HPDE6-E6E7 (cell line): Measurements from ENCODE around the gene HOXC10.

ENCODE experiments used
- DNase-seq: peaks from one replicate; pipeline ENCODE4 v3.0.0; 2011; ENCODE audit warnings: missing footprints; ENCODE audit errors: extremely low spot score

HOXC10 gene

GRCh38 chr12:53965281-53966084 lies 19.5 kb upstream of the HOXC10 start:
- no peak for DNase-seq

DNA sequence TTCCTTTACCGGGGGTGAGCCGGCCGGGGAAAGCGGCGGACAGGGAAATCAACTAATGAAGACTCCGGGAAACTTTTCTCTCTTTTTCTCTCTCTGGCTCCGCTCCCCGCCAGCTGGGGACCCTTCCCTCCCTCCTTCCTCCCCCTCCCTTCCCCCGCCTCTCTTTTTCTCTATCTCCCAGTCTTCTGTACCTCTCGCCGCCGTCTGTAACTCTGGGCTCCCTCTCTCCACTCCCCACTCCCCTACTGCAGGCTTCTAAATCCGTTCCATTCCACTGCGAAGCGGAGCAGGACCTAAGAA lies 18.9 kb upstream of the HOXC10 start:
- DNase-seq: no peak

GRCh38 chr12:53966385-53967133 lies 18.4 kb upstream of the HOXC10 start:
- DNase-seq: no peak

DNA sequence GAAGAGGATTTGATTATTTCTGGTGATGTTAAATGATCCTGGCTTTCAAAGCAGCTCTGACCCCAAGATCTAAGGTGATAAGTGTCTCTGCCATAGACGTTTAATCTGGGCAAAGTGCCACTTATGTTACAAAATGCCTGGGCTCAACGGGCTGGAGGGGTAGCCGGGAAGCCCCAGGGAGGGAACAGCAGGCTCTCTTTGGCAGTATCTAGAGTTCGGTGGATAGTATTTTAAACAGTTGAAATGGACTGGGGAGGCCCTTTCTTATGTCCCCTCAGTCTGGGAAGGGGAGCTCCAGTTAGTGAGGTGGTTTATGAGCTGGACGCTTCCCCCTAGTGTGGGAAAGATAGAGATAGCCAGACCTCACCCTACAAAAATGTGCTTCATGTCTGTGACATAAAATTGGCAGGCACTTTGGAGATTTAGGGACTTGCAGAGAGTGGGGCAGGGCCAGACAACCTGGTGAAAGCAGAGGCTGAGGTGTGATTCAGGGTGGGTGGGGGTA lies 17.5 kb upstream of the HOXC10 start:
- DNase-seq: no peak

DNA sequence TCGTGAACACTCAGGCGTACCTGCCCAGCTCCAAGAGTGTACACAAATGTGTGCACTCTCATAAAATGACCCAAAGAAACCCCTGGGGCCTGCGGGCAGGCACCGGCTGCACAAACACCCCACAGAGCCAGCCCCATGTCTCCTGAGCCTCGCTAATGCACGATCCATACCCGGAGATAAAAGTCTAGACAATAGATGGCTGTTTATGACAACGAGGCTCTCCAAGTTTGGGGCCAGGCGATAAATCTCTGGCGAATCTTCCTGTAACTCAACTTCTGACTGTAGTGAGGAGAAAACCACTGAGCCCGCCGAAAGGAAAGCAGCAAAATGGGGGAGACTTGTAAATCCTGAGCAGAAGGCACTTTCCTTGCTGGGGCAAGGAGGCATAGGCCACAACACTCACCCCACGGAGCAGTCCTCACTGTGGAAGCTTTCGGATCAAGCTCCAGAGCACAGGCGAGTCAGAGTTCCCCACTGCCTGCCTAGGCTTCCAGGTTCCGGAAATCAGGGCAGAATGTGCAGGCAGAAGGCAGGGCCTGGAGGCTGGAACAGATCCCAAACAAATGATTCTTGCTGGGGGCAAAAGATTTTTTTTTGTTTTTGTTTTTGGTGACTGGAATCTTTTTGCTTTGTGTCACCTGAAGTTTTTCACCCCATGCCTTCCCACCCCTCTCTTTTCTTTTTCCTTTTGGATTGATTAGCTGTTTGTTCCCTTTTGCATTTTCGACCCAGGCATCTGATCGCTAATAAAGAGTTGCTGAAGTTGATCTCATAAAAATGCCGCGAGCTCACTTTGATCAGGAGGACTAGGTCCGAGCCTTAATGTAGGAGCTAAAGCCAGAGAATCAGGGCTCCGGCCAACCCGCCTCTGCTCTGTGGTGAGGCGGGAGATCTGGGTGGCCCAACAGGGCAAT lies 16.5 kb upstream of the HOXC10 start:
- DNase-seq: no peak

- DNase-seq: no peak
Measured at GRCh38 chr12:53969588-53970259, 15.2 kb upstream of the HOXC10 start.

- DNase-seq: no peak
Measured at GRCh38 chr12:53970451-53970850, 14.5 kb upstream of the HOXC10 start.

DNA sequence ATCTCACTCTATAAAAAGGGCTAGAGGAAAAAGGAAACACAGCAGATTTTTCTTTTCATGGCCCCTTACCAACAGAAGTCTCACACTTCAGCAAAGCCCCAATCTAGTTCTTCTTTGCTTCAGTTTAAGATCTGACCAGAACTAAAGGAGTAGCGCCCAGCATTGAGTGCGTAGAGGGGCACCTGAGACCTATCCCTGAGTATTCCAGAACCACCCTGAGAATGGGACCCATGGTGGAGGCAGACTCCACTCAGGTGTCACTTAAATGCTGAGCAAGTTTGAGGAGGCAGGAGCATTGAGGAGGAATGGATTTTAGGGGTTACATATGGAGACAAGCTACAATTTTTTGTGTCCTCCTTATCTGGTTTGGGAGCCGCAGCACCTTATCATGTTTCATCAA lies 13.8 kb upstream of the HOXC10 start:
- no peak for DNase-seq

DNA sequence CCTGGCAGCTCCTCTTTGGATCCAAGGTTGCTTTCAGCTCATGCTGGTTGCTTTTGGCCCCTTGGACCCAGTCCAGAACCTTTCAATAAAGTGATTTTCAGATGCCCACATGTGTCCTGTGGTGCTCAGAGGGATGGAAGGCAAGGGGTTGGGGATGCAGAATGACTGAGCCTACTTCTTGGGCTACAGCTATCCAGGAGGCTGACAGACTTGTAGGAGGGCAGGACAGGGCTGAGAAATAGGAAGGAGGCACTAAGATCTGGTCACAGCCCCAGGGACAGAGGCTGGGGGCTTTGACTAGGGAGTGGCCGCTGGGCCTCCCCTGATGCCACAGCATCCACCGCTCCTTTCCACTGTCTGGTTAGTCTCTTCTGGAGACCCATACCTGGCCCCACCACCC lies 13.3 kb upstream of the HOXC10 start:
- no peak for DNase-seq

- DNase-seq: no peak
Measured at GRCh38 chr12:53972152-53972702, 12.7 kb upstream of the HOXC10 start.

DNA sequence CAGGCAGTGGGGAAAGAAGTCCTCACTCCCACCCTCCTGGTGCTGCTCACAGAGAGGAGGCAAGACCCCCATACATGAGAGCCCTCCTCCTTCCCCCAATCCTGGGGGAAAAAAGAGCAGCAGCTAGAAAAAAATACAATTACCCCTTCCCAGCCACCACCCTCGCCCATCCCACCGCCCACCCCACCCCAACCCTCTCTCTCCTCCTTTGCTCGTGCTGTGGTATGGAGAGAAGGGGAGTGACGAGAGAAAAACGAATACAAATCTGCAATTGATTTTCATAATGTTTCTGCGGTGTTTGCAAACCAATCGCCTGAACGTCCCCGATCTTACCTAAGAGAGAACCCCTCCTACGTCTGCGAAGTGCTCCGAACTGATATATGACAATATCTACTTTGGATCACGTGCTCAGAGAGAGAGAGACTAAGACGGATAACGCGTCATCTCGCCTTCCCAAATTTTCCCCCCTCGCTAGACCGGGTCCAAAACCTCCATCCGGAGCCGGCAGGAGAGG lies 12.2 kb upstream of the HOXC10 start, which contains the start of gene HOXC11:
TSS of gene HOXC11 (plus strand) at position 405 of the 514 bp plus-strand sequence. CDS start 116 bp downstream, outside the sequence.
- no peak for DNase-seq

GRCh38 chr12:53973236-53974042 lies 11.5 kb upstream of the HOXC10 start:
- DNase-seq: no peak

DNA sequence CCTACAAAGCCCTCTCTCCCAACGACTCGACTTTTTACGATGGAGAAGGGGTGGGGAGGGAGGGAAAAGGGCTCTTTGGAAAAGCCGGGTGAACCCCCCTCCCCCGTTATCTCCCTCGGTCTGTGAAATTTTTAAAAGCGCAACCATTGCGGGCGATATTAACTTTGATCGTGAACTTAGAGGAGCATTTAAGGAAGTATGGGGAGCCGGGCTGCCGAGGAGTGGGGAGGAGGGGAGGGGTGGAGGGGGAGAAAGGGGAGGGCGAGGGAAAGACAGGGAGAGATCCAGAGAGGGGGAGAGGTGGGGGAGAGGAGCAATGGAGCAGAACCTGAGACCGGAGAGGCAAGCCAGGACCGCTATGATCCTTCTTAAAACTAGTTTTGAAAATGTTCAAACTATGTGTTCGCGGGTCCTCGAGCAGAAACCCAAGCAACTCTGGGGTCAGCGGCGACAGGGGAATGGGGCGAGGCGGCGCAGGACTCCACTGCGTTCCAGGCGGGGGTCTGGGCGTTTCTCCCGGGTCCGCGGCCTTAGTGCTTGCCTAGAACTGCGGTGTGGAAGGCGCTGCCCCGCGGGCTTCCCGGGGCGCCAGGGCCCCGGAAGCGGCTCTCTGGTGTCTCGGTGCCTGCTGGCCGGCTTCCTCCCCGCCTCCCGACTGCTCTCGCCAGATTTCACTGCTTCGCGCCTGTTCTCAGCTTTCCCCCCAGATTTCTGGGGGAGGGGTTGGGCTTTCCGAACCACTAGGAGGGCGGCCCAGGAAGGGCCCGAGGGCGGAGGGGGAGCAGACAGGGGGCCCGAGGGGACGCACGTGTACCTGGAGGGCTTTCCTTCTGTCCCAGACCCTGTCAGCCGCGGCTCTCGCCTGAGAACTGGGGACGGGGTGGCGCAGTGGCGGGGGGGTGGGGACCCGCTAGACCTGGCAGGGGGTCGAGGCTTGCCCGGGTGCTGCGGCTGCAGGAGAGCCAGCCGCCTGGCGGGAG lies 10.6 kb upstream of the HOXC10 start, which contains the start of gene HOTAIR:
TSS of gene HOTAIR (minus strand) at position 871 of the 980 bp plus-strand sequence.
- DNase-seq: no peak

DNA sequence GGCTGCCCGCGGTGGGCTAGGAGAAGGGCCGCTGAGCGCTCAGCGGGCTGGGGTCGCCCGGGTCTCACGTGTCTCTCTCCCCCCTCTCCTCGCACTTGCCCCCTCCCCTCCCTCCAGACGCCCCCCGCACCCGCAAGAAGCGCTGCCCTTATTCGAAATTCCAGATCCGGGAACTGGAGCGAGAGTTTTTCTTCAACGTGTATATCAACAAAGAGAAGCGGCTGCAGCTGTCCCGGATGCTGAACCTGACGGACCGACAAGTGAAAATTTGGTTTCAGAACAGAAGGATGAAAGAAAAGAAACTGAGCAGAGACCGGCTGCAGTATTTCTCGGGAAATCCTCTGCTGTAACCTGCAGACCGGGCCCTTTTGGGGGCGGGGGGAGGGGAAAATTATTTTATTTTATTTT lies 9.9 kb upstream of the HOXC10 start:
- DNase-seq: no peak

- DNase-seq: no peak
Measured at GRCh38 chr12:53975479-53976152, 9.3 kb upstream of the HOXC10 start.

- DNase-seq: no peak
Measured at GRCh38 chr12:53976172-53976822, 8.6 kb upstream of the HOXC10 start.

DNA sequence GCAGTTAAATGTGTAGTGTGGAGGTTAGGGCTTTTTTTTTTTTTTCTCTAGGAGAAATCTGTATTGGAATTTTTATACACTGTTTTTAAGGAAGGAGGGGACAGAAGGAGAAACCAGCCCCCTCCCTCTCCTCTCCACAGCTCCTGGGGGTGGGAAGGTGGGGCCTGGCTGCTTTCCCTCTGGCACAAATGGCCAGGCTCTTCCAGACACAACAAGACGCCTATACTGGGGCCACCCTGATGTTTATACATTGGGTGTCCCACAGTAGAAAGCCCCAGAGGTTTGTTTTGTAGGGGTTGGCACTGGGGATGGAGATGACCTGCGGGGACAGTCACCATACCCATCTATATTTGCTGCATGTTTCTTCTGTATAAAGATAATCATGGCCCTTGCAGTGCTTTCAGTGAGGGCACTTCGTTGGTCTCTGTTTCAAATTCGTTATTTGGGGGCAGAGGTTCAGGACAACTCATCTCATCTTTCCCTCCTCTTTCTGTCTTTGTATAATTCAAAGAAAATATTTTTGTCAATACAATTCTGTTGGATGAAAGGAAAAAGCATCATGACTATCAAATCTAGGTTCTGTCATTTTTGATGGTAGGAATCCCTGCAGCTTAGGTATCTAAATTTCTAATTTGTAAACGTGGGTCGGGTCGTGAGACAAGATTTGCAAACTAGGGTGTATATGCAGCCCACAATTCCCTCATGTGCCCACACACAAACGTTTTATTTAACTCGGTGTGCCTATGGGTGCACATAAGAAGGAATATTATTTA lies 7.9 kb upstream of the HOXC10 start:
- DNase-seq: no peak
